Measurements from ENCODE around the gene TMEM54.

- TF ChIP-seq CTCF (conservative IDR thresholded peaks at IDR 0.05 in 1 of 2, IDR thresholded peaks at IDR 0.05 in 1 of 2; ENCODE audit: low read depth in 1 of 2, low read length in 2 of 2) (no peak), EZH2 (IDR thresholded peaks at IDR 0.05; ENCODE audit: low read length, missing control alignments) (no peak)
Observed at GRCh38 chr1:32898056-32898455, 3.1 kb downstream of the TMEM54 start.
